Tibial nerve (tissue), 3 donors: ENCODE measurements around the gene LRPAP1.

Experiments used
- CTCF ChIP-seq, 5 experiments: fragments of 200-600 bp in 3 of 5; fragments of 450-650 bp in 2 of 5; sonication (generic) in 3 of 5; IDR thresholded peaks; one replicate each; pipeline ENCODE4 v1.5.1; 2016 to 2019; ENCODE audit warnings: antibody characterized with exemption in 5 of 5, mild to moderate bottlenecking in 3 of 5, moderate library complexity in 2 of 5
- POLR2A ChIP-seq, 2 donors: fragments of 450-650 bp; IDR thresholded peaks; one replicate each; pipeline ENCODE4 v1.6.1; 2017; ENCODE audit warnings: antibody characterized with exemption in 2 of 2, mild to moderate bottlenecking in 2 of 2, moderate library complexity in 2 of 2

- TF ChIP-seq CTCF (IDR thresholded peaks at IDR 0.05) (no peak), POLR2A (IDR thresholded peaks at IDR 0.05) (no peak)
These were observed 61.8 kb downstream of the LRPAP1 start for GRCh38 chr4:3470244-3471097.
